Duodenal mucosa (tissue), 2 donors: ENCODE results near the gene NELFB.
A peak's percentile ranks its signal among the peaks of the same experiment; 100 is the strongest.

Experiments
- H3K27ac ChIP-seq: one replicate; pipeline ENCODE4 v1.7.0; 2013; ENCODE audit warnings: low read depth, low read length
- H3K27me3 ChIP-seq, 2 donors: one replicate each; pipeline ENCODE4 v1.7.0; 2013; ENCODE audit warnings: low read length in 2 of 2, control low read depth in 1 of 2; ENCODE audit not compliant: insufficient read depth in 2 of 2, control insufficient read depth in 1 of 2
- H3K36me3 ChIP-seq, 2 donors: one replicate each; pipeline ENCODE4 v1.7.0; 2013; ENCODE audit warnings: low read length in 2 of 2, control low read depth in 1 of 2; ENCODE audit not compliant: insufficient read depth in 2 of 2, control insufficient read depth in 1 of 2
- H3K4me1 ChIP-seq, 2 donors: one replicate each; pipeline ENCODE4 v1.7.0; 2013; ENCODE audit warnings: low read length in 2 of 2, control low read depth in 1 of 2; ENCODE audit not compliant: insufficient read depth in 2 of 2, control insufficient read depth in 1 of 2
- H3K4me3 ChIP-seq, 2 donors: one replicate each; pipeline ENCODE4 v1.7.0; 2013; ENCODE audit warnings: low read length in 2 of 2, low read depth in 1 of 2
- H3K9ac ChIP-seq, 2 donors: one replicate each; pipeline ENCODE4 v1.7.0; 2013; ENCODE audit warnings: low read length in 2 of 2, low read depth in 1 of 2
- H3K9me3 ChIP-seq, 2 donors: one replicate each; pipeline ENCODE4 v1.7.0; 2013; ENCODE audit warnings: low read length in 2 of 2, control low read depth in 1 of 2; ENCODE audit not compliant: control insufficient read depth in 1 of 2

The NELFB gene

GRCh38 chr9:137294091-137294680, 39.1 kb downstream of the NELFB start:
- H3K27me3 ChIP-seq: peaks cover 8 to 9% of the 10 kb centered on the region in 2 donors
- peaks cover 25 to 41% of the 10 kb centered on the region in 2 donors for H3K4me1 ChIP-seq
- H3K27ac ChIP-seq: peak overlapping the region; percentile 90
- no peaks in the 10 kb centered on the region for H3K9me3 ChIP-seq
- peak overlapping the region in 1 of 2 donors; percentile 2 for H3K4me3 ChIP-seq
- peak overlapping the region; percentile 6 to 57 for H3K9ac ChIP-seq
- H3K36me3 ChIP-seq: no peaks in the 10 kb centered on the region

GRCh38 chr9:137294681-137295237, 39.6 kb downstream of the NELFB start:
- H3K4me1 ChIP-seq: peaks cover 25 to 43% of the 10 kb centered on the region in 2 donors
- peak overlapping the region in 1 of 2 donors; percentile 15 for H3K4me3 ChIP-seq
- no peaks in the 10 kb centered on the region for H3K36me3 ChIP-seq
- peak overlapping the region; percentile 6 to 57 for H3K9ac ChIP-seq
- peaks cover 8 to 9% of the 10 kb centered on the region in 2 donors for H3K27me3 ChIP-seq
- H3K27ac ChIP-seq: peak overlapping the region; percentile 90
- no peaks in the 10 kb centered on the region for H3K9me3 ChIP-seq

- Histone ChIP-seq H3K4me1 (peaks cover 25 to 43% of the 10 kb centered on the region in 2 donors), H3K9me3 (no peaks in the 10 kb centered on the region), H3K4me3 (peak overlapping the region in 1 of 2 donors; percentile 15), H3K36me3 (no peaks in the 10 kb centered on the region), H3K27ac (peak overlapping the region; percentile 96), H3K9ac (peak overlapping the region in 1 of 2 donors; percentile 51), H3K27me3 (peaks cover 8 to 9% of the 10 kb centered on the region in 2 donors)
These were observed 40.2 kb downstream of the NELFB start for GRCh38 chr9:137295238-137295811.

- Histone ChIP-seq H3K36me3 (no peaks in the 10 kb centered on the region), H3K4me1 (peaks cover 25 to 43% of the 10 kb centered on the region in 2 donors), H3K9me3 (no peaks in the 10 kb centered on the region), H3K27me3 (peaks cover 8 to 9% of the 10 kb centered on the region in 2 donors), H3K27ac (peak overlapping the region; percentile 96), H3K9ac (peak overlapping the region; percentile 80 to 91), H3K4me3 (peak overlapping the region; percentile 72 to 74)
These were observed 40.9 kb downstream of the NELFB start for GRCh38 chr9:137295849-137296669.

GRCh38 chr9:137296670-137297664, 41.8 kb downstream of the NELFB start:
- Histone ChIP-seq H3K4me1 (peaks cover 25 to 47% of the 10 kb centered on the region in 2 donors), H3K4me3 (peak overlapping the region; percentile 72 to 74), H3K27ac (peak overlapping the region; percentile 96), H3K9me3 (no peaks in the 10 kb centered on the region), H3K27me3 (peaks cover 8 to 9% of the 10 kb centered on the region in 2 donors), H3K9ac (peak overlapping the region; percentile 80 to 91), H3K36me3 (no peaks in the 10 kb centered on the region)

- H3K27ac ChIP-seq: peak overlapping the region; percentile 87
- H3K4me3 ChIP-seq: peak overlapping the region; percentile 73 to 89
- peaks cover 8 to 9% of the 10 kb centered on the region in 2 donors for H3K27me3 ChIP-seq
- H3K9me3 ChIP-seq: no peaks in the 10 kb centered on the region
- peaks cover 24 to 49% of the 10 kb centered on the region in 2 donors for H3K4me1 ChIP-seq
- H3K9ac ChIP-seq: peak overlapping the region; percentile 82 to 91
- H3K36me3 ChIP-seq: no peaks in the 10 kb centered on the region
These were observed 42.8 kb downstream of the NELFB start for GRCh38 chr9:137297966-137298365.

- H3K27me3 ChIP-seq: peaks cover 8 to 9% of the 10 kb centered on the region in 2 donors
- no peaks in the 10 kb centered on the region for H3K36me3 ChIP-seq
- peak overlapping the region; percentile 87 for H3K27ac ChIP-seq
- H3K4me3 ChIP-seq: peak overlapping the region; percentile 73 to 89
- no peaks in the 10 kb centered on the region for H3K9me3 ChIP-seq
- H3K4me1 ChIP-seq: peaks cover 28 to 50% of the 10 kb centered on the region in 2 donors
- peak overlapping the region; percentile 82 to 91 for H3K9ac ChIP-seq
These were observed 43.5 kb downstream of the NELFB start for GRCh38 chr9:137298401-137299202.

GRCh38 chr9:137299203-137299565, 44.1 kb downstream of the NELFB start:
- Histone ChIP-seq H3K9me3 (no peaks in the 10 kb centered on the region), H3K9ac (peak overlapping the region; percentile 82 to 91), H3K27me3 (peaks cover 8 to 9% of the 10 kb centered on the region in 2 donors), H3K36me3 (no peaks in the 10 kb centered on the region), H3K4me1 (peaks cover 34 to 51% of the 10 kb centered on the region in 2 donors), H3K27ac (peak overlapping the region; percentile 87), H3K4me3 (peak overlapping the region; percentile 73 to 89)
